Skeletal muscle tissue (tissue), 4 donors: ENCODE data around the gene AMDHD1. TPM values are rescaled to one million over a fixed set of nuclear protein-coding genes. Genes with fewer than 3 reads are reported as not detected.
"Not testable (repeated sequence)": the region's sequence is repeated elsewhere in the genome, so short reads cannot be mapped to it uniquely, and the experiment has no call there.

Experiments
- H3K27ac ChIP-seq: one replicate; pipeline ENCODE4 v1.7.0; 2013; ENCODE audit warnings: mild to moderate bottlenecking, low read depth, low read length, inconsistent platforms
- H3K27me3 ChIP-seq, 3 donors: one replicate each; pipeline ENCODE4 v1.7.0; 2013; ENCODE audit warnings: low read length in 3 of 3; ENCODE audit not compliant: control insufficient read depth in 3 of 3, insufficient read depth in 3 of 3
- H3K36me3 ChIP-seq, 3 donors: one replicate each; pipeline ENCODE4 v1.7.0; 2013; ENCODE audit warnings: low read length in 3 of 3; ENCODE audit not compliant: control insufficient read depth in 3 of 3, insufficient read depth in 3 of 3
- H3K4me1 ChIP-seq, 3 donors: one replicate each; pipeline ENCODE4 v1.7.0; 2013; ENCODE audit warnings: low read length in 3 of 3, mild to moderate bottlenecking in 3 of 3; ENCODE audit not compliant: control insufficient read depth in 3 of 3, insufficient read depth in 3 of 3
- H3K4me3 ChIP-seq, 3 donors: one replicate each; pipeline ENCODE4 v1.7.0; 2013; ENCODE audit warnings: low read length in 3 of 3
- H3K9ac ChIP-seq, 3 donors: one replicate each; pipeline ENCODE4 v1.7.0; 2013; ENCODE audit warnings: low read length in 3 of 3, mild to moderate bottlenecking in 3 of 3, moderate library complexity in 2 of 3, low read depth in 1 of 3
- H3K9me3 ChIP-seq, 3 donors: one replicate each; pipeline ENCODE4 v1.7.0; 2013; ENCODE audit warnings: low read length in 3 of 3; ENCODE audit not compliant: control insufficient read depth in 3 of 3
- total RNA-seq: library from RNA; depleted of rRNA; stranded (reverse); fragments of >200 nt; gene quantifications from one replicate; pipeline ENCODE4 v1.2.3, GENCODE V29; 2014
- donor health status: Osteomylitis.

The AMDHD1 gene
- total RNA-seq, 1 donor from 2014 or later, result under 0.01 TPM

DNA sequence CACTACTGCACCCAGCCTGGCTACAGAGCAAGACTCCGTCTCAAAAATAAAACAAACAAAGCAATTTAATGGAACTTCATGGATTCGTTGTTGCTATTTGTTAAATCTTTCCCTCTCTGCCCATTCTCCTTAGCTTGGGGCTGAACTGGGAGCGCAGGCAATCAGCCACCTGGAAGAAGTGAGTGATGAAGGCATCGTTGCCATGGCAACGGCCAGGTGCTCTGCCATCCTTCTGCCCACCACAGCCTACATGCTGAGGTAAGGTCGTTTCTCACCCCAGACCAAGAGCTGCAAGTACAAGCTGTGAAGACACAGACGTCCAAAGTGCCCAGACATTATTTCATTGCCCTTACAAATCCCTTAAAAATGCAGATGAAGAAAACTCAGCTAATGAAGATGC, 19.1 kb downstream of the AMDHD1 start:
- Histone ChIP-seq H3K27ac (no peak overlapping the region), H3K4me3 (no peak overlapping the region), H3K9me3 (no peaks in the 10 kb centered on the region), H3K4me1 (no peaks in the 10 kb centered on the region), H3K27me3 (no peaks in the 10 kb centered on the region), H3K9ac (no peak overlapping the region), H3K36me3 (peaks cover 0 to 4% (median 3%) of the 10 kb centered on the region in 3 donors)

GRCh38 chr12:95963096-95963495, 20.0 kb downstream of the AMDHD1 start:
- Histone ChIP-seq H3K27me3 (no peaks in the 10 kb centered on the region), H3K4me1 (no peaks in the 10 kb centered on the region), H3K36me3 (peaks cover 0 to 4% (median 3%) of the 10 kb centered on the region in 3 donors), H3K27ac (no peak overlapping the region), H3K4me3 (no peak overlapping the region), H3K9ac (no peak overlapping the region), H3K9me3 (no peaks in the 10 kb centered on the region)

- Histone ChIP-seq H3K9ac (no peak overlapping the region), H3K4me3 (no peak overlapping the region), H3K27ac (no peak overlapping the region), H3K4me1 (no peaks in the 10 kb centered on the region), H3K36me3 (peaks cover 0 to 4% (median 3%) of the 10 kb centered on the region in 3 donors), H3K27me3 (no peaks in the 10 kb centered on the region), H3K9me3 (no peaks in the 10 kb centered on the region)
Measured at GRCh38 chr12:95966287-95966870, 23.2 kb downstream of the AMDHD1 start.

DNA sequence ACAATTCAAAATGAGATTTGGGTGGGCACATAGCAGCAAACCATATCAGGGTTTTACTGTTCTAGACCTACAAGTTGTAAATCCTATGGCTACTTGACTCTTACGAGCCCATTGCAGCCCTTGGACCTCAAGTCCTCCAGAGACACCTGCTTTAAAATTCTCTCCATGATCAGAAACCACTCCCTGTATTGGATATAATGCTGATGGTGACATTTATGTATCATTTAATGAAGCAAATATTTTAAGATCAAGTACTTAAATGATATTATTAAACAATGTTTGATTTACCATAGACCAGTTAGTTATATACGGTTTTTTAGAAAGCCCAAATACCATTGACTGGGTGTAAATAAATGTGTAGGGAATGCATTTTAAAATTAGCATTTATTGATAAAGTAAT, 24.2 kb downstream of the AMDHD1 start:
- H3K9me3 ChIP-seq, result no peaks in the 10 kb centered on the region
- no peak overlapping the region for H3K4me3 ChIP-seq
- H3K9ac ChIP-seq, result no peak overlapping the region
- no peaks in the 10 kb centered on the region for H3K4me1 ChIP-seq
- peaks cover 0 to 4% (median 3%) of the 10 kb centered on the region in 3 donors for H3K36me3 ChIP-seq
- no peak overlapping the region for H3K27ac ChIP-seq
- no peaks in the 10 kb centered on the region for H3K27me3 ChIP-seq

- not testable (repeated sequence) for H3K4me1 ChIP-seq, H3K9ac ChIP-seq, H3K27me3 ChIP-seq, H3K4me3 ChIP-seq, H3K9me3 ChIP-seq, H3K27ac ChIP-seq, H3K36me3 ChIP-seq
Measured at GRCh38 chr12:95969116-95969515, 26.0 kb downstream of the AMDHD1 start.

GRCh38 chr12:95970905-95971304, 27.8 kb downstream of the AMDHD1 start:
- Histone ChIP-seq H3K9me3 (no peaks in the 10 kb centered on the region), H3K4me1 (no peaks in the 10 kb centered on the region)

GRCh38 chr12:95972832-95973456, 29.8 kb downstream of the AMDHD1 start:
- Histone ChIP-seq H3K4me1 (no peaks in the 10 kb centered on the region), H3K27ac (no peak overlapping the region), H3K27me3 (no peaks in the 10 kb centered on the region), H3K9me3 (no peaks in the 10 kb centered on the region), H3K9ac (no peak overlapping the region), H3K4me3 (no peak overlapping the region), H3K36me3 (no peaks in the 10 kb centered on the region)

More at GRCh38 chr12:95970905-95971304, 27.8 kb downstream of the AMDHD1 start:
- no peak overlapping the region for H3K4me3 ChIP-seq
- peaks cover 0 to 4% (median 3%) of the 10 kb centered on the region in 3 donors for H3K36me3 ChIP-seq
- H3K9ac ChIP-seq, result no peak overlapping the region
- H3K27ac ChIP-seq, result no peak overlapping the region
- no peaks in the 10 kb centered on the region for H3K27me3 ChIP-seq

- Histone ChIP-seq H3K27ac (no peak overlapping the region), H3K4me1 (no peaks in the 10 kb centered on the region), H3K9ac (no peak overlapping the region), H3K27me3 (no peaks in the 10 kb centered on the region), H3K36me3 (no peaks in the 10 kb centered on the region), H3K9me3 (no peaks in the 10 kb centered on the region), H3K4me3 (no peak overlapping the region)
Measured at GRCh38 chr12:95974358-95974757, 31.2 kb downstream of the AMDHD1 start.

DNA sequence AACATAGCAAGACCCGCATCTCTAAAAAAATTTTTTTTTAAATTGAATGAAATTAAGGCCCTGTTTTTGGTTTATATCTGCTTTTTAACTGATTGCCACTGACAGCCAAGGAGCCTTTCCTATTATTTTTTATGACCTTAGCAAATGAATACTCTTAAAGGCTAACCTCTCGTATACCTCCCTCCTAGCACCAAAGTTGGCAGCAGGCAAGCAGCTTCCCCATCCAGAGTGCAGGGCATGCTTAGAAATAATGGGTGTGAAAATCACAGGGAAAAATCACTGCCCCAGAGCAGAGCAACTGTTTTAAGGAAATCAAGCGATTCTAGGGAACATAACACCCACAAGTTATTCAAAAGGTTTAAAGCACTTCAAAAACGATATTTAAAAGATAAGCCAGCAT, 32.4 kb downstream of the AMDHD1 start:
- no peaks in the 10 kb centered on the region for H3K27me3 ChIP-seq
- no peak overlapping the region for H3K9ac ChIP-seq
- H3K36me3 ChIP-seq, result no peaks in the 10 kb centered on the region
- H3K4me3 ChIP-seq, result no peak overlapping the region
- H3K27ac ChIP-seq, result no peak overlapping the region
- no peaks in the 10 kb centered on the region for H3K4me1 ChIP-seq
- no peaks in the 10 kb centered on the region for H3K9me3 ChIP-seq

GRCh38 chr12:95976416-95976832, 33.3 kb downstream of the AMDHD1 start:
- no peak overlapping the region for H3K9ac ChIP-seq
- no peaks in the 10 kb centered on the region for H3K27me3 ChIP-seq
- H3K27ac ChIP-seq, result no peak overlapping the region
- H3K36me3 ChIP-seq, result no peaks in the 10 kb centered on the region
- no peak overlapping the region for H3K4me3 ChIP-seq
- no peaks in the 10 kb centered on the region for H3K9me3 ChIP-seq
- no peaks in the 10 kb centered on the region for H3K4me1 ChIP-seq
